Frontal cortex (tissue), 4 donors: ENCODE data around the gene CEACAM19. TPM values are rescaled to one million over a fixed set of nuclear protein-coding genes. Genes with fewer than 3 reads are reported as not detected.
"Not testable (repeated sequence)": the region's sequence is repeated elsewhere in the genome, so short reads cannot be mapped to it uniquely, and the experiment has no call there.

ENCODE experiments used
- DNase-seq, 2 donors: peaks; one replicate each; pipeline ENCODE4 v3.0.0; 2012; ENCODE audit warnings: low spot score in 2 of 2
- FAIRE-seq: peaks from 2 replicates; lab custom pipeline; 2012; peaks lifted over from hg19 to GRCh38; lab: Jason Lieb, UNC
- total RNA-seq: library from RNA; depleted of rRNA; stranded (reverse); fragments of >200 nt; gene quantifications from one replicate; pipeline ENCODE4 v1.2.3, GENCODE V29; 2014
- donor health status: control.
- donor health status: control.
- donor health status: control.

The CEACAM19 gene
- total RNA-seq, 1 donor from 2014 or later, result 0.82 TPM

DNA sequence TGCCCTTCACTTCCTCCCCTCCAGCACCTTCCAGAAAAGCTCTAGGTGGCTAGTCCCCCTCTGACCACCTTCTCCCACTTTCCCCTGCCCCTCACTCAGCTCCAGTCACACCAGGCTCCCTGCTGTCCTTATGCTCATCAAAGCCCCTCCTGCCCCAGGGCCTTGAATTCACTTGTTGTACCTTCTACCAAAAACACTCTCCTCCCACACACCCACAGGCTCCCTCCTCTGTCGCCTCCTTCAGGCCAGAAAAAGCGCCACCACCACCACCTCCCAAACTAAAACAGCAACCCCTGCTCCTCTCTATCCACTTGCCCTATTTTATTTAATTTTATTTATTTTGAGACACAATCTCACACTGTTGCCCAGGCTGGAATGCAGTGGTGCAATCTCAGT, 22.9 kb downstream of the CEACAM19 start:
- FAIRE-seq (no peak), DNase-seq (no peak)

DNA sequence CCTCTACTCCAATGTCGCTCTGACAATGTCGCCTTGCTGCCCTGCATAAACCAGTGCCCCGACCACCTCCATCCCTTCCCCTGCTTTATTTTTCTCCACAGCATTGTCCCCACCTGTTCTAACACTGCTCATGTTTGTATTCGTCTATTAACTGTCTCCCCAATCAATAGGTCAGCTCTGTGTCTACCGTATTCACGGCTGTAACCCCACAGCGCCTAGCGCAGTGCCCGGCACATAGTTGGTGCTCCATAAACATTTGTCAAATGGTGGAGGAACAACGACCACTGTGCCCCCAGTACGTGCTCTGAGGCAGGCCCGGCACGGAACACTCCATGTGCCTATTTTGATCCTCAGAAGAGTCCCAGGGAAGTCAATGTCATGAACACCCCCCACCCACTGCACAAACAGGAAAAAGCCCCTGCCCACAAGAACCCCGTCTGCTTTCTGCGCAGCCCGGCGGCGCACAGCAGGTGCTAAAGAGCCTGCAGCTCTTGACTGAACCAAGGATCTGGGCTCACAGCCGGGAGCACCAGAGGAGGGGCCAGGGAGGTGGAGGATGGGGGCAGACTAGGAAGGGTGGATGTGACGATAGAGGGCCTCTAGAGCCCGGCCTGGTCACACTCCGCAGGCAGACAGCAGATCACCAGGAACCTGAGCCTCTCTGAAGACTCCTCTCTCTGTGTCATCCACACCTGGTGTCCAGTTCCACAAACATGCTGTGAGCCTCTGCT, 25.8 kb downstream of the CEACAM19 start:
- DNase-seq, result no peak
- no peak for FAIRE-seq

DNA sequence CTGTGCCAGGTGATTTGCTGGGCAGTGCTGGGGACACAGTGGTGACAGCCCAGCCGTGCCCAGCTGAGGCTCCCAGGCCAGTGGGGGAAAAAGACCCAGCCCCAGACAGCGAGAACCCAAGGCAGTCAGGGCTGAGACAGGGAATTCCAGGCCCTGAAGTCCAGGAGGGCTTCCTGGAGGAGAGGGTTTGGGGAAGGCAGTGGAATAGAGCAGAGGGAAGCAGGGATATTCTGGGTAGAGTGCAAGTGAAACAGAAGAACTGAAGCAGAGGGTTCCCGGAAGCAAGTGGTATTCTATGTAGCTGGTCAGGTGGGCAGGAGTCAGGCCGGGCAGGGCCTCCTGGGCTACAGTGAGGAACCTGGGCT, 26.4 kb downstream of the CEACAM19 start:
- DNase-seq (no peak), FAIRE-seq (no peak)

DNA sequence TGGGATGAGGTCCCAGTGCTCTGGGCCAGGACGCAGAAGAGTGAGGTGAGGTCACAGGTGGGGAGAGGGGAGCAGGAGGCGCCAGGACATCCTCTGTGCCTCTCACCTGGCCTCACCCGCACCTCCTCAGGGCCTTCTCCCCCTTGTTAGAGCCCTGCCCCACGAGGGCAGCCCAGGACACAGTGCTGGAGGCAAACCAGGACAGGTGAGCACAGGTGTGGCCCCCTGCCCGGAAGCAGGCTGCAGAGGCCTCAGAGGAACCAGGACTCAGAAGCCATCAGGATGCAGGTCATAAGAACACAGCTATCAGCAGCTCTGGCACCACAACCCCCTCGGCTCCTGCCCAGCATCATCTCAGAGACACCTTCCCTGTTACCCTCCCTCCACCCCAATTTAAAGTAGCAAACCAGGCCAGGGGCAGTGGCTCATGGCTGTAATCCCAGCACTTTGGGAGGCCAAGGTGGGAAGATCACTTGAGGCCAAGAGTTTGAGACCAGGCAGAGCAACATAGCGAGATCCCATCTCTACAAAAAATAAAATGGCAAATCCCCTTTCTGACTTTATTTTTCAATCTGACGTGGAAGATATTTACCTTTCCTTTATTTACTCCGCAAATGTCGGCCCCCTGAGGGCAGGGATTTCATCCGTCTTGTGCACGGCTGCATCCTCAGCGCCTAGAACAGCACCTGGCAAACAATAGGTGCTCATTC, 27.4 kb downstream of the CEACAM19 start, which contains the start of gene CEACAM16:
CEACAM16 (plus strand) TSS at position 660 of the 710 bp plus-strand sequence. CDS start 2,306 bp downstream, outside the sequence.
- FAIRE-seq (no peak), DNase-seq (no peak)

DNA sequence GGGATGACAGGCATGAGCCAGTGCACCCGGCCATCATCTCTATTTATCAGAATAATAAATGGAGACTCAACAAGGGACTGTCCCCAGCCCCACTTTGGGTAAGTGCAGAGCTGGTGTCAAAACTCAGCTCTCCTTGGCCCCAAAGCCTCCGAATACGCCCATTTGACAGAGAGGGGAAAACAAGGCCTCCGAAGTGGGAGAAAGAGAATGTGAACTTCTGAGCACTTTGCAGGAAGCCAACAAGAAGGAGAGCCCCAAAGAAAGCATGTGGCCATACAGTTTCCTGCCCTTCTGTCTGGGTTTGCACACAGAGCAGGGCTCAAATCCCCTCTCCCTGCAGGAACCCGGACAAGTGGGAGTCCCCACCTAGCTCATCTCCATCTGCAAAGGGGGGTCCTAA, 29.3 kb downstream of the CEACAM19 start:
- FAIRE-seq (no peak), DNase-seq (no peak)

DNA sequence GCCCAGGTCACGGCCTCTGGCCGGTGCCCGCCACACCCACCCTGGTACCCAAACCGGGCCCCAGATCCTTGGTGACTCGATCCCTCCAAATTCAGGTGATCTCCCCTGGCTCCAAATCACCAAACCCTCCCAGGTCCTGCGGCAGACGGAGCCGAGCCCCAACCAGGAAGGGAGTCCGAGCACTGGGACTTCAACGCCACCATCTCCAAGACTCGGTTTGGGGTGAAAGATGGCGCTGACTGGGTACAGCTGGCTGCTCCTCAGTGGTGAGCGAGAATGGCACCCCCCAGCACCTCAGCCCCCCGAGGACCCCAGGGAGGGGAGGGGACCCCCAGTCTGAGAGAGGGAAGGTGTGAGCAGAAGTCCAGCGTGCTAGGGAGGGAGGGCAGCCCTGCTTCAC, 29.9 kb downstream of the CEACAM19 start:
- no peak for DNase-seq
- FAIRE-seq, result no peak

DNA sequence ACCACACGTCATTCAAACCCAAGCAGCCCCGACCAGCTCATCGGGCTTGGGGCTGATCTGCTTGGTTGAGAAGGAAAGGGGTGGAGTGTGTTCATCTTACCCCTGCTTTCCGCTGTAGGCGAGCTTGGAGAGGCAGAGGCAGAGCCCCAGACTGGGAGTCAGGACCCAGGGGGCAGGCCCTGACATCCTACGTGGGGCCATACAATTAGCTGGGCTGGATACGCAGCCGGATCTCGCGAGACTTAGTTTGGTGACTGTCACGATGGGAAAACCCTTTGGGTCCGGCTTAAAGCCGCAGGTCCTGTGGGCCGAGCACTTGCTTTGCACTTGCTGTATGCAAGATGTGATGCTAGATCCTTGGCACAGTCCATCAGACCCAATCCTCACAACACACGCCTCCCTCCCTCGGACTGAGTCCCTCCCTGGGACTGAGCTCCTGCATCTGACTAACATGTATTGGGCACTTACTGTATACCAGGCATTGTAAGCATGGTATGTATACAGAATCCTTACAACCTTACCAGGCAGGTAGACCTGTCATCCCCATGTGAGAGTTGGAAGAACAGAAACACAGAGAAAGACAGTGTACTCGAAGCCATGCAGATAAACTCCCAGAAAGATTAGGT, 31.4 kb downstream of the CEACAM19 start:
- FAIRE-seq, result no peak
- no peak for DNase-seq

DNA sequence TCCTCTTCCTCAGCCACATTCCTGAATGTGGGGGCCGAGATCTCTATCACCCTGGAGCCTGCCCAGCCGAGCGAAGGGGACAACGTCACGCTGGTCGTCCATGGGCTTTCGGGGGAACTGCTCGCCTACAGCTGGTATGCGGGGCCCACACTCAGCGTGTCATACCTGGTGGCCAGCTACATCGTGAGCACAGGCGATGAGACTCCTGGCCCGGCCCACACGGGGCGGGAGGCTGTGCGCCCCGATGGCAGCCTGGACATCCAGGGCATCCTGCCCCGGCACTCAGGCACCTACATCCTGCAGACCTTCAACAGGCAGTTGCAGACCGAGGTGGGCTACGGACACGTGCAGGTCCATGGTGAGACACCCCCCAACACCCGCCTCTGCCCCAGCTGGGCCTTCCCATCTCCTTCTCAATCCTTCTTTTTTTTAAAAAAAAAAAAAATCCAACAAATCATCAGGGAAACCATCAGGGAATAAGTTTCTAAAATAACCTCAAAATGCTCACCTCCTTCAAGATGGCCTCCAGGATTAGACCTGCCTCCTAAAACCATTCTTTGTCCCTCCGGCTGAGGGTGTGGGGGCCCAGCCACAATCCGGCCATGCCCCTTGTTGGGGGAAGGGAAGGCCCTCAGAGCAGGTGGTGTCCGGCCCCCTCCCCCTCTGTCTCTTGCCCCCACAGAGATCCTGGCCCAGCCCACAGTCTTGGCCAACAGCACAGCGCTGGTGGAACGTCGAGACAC, 32.2 kb downstream of the CEACAM19 start:
- DNase-seq (no peak), FAIRE-seq (no peak)

DNA sequence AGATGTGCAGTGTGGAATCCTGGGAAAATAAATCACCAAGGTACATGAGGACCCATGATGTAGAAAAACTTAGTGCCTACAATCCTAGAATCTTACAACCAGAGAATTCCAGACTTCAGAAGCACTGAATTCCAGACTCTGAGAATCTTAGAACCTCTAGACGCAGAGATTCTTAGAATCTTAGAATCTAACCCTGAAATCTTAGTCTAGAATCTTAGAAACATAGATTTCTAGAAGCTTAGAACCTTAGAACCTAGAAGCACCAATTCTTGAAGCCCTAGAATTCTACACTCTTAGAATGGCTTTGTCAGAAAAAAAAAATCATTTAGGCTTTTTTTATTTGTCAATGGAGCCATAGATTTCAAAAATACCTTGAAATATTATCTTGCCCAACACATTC, 33.7 kb downstream of the CEACAM19 start:
- DNase-seq, result no peak
- no peak for FAIRE-seq

DNA sequence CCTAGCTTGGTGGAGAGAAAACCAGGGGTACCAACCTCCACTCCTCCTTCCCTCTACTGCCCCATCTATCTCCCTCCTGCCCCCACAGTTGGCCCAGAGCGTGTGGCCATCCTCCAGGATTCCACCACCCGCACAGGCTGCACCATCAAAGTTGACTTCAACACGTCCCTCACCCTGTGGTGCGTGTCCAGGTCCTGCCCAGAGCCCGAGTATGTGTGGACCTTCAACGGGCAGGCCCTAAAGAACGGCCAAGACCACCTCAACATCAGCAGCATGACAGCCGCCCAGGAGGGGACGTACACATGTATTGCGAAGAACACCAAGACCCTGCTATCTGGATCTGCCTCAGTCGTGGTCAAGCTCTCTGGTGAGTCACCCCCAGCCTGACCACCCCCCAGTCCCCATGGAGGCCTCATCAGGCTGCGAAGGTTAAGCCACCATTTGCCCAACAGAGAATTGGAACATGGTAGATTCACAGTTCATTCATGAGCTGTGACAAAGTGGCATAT, 34.3 kb downstream of the CEACAM19 start:
- DNase-seq (no peak), FAIRE-seq (no peak)

DNA sequence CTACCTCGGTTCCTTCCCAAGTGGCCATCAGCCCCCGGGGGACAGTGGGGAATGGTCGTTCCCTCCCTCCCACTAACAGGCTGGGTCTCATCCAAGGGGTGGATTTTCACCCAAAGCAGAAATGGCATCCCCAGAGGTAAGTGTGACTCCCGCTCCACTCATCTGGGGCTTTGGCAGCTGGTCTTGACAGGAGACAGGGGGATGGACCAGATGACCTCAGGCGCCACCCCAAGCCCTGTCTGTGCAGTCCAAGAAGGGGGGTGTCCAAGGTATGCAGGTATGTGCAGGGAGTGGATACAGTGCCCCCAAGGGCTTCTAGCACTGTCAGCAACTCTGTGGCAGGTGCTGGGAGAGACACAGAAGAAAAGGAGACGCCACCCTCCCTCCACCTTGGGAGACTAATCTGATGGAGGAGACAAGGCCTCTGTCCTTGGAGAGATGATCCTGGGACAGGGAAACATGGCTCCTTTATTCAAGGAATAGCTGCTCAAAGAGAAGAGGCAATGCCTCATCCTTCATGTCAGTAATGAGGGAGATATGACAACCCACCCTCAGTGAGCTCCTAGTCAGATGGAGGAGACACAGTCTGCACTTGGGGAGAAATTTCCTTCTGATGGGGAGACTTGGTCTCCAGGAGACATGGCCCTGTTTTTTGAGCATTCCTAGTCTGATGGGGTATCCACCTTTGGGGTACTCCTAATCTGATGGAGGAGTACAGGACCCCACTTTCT, 35.4 kb downstream of the CEACAM19 start:
- no peak for FAIRE-seq
- DNase-seq, result no peak

DNA sequence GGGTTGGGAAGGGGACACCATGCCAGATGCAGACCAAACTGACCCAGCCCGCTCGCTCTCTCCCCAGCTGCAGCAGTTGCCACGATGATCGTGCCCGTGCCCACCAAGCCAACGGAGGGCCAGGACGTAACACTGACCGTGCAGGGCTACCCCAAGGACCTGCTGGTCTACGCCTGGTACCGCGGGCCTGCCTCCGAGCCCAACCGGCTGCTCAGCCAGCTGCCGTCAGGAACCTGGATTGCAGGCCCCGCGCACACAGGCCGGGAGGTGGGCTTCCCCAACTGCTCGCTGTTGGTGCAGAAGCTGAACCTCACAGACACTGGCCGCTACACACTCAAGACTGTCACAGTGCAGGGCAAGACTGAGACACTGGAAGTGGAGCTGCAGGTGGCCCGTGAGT, 36.5 kb downstream of the CEACAM19 start:
- no peak for FAIRE-seq
- DNase-seq, result no peak

DNA sequence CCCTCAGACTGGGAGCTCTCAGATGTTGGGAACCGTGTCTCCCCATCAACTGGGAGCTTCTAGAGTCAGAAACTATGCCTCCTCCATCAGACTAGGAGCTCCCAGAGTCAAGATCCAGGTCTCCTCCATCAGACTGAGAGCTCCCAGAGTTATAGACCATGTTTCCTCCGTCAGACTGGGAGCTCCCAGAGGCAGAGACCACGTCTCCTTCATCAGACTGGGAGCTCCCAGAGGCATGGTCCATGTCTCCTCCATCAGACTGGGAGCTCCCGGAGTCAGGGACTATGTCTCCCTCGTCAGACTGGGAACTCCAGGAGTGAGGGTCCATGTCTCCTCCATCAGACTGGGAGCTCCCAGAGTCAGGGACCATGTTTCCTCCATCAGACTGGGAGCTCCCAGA, 37.7 kb downstream of the CEACAM19 start:
- FAIRE-seq, result no peak

DNA sequence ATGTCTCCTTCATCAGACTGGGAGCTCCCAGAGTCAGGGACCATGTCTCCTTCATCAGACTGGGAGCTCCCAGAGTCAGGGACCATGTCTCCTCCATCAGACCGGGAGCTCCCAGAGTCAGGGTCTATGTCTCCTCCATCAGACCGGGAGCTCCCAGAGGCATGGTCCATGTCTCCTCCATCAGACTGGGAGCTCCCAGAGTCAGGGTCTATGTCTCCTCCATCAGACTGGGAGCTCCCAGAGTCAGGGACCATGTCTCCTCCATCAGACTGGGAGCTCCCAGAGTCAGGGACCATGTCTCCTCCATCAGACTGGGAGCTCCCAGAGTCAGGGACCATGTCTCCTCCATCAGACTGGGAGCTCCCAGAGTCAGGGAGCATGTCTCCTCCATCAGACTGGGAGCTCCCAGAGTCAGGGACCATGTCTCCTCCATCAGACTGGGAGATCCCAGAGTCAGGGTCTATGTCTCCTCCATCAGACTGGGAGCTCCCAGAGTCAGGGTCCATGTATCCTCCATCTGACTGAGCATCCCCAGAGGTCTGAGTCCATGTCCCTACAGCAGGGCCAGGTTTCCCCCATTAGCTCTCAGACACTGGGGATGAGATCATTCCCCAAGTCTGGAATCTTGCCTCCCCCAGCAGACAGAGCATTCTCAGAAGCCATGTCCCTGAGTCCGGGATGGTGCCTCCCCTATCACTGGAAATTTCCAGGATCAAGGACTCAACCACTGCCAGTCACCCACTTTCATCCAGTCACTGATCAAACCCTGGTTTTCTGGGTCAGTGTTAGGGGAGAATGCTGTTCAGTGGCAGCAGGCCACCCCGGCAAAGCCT, 38.4 kb downstream of the CEACAM19 start:
- not testable (repeated sequence) for FAIRE-seq, DNase-seq

More for the DNA sequence above, 37.7 kb downstream of the CEACAM19 start:
- DNase-seq, result no peak

DNA sequence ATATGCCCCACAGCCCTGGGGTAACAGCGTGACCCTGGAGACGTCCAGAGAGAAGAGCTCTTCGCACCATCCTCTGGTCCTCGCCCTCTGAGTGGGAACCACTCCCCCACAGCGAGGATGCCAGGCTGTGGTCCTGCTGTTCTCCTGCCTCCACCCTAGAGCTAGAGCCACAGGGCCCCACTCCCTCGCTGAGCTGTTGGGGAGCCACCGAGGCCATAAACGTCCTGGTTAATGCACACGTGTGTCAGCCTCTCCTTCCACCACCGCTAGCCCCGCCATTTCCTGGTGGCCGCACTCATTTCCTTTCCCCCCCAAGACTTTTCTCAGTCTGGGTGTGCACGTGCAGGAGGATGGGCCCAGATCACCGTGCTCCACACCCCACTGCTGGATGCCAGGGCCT, 39.2 kb downstream of the CEACAM19 start:
- no peak for FAIRE-seq
- DNase-seq, result no peak

DNA sequence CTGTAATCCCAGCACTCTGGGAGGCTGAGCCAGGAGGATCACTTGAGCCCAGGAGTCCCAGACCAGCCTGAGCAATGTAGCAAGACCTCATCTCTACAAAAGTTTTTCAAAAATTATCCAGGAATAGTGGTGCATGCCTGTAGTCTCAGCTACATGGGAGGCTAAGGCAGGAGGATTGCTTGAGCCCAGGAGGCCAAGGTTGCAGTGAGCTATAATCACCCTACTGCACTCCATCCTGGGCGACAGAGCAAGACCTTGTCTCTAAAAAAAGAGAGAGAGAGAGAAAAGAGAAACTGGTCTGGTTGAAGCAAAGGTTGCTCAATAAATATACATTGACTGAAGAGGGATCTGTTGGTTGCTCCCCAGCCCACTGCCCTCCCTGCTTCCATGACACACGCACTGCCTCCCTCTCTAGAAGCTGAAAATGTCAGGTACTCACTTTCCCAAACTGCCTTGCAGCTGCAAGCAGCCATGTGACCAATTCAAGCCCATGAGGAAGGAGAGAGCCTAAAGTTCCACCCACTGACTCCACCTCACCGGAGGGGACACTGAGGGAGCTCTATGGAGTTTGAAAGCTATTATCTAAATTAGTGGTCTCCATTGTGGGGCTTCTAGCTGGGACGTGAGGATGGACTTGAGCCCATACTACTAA, 41.7 kb downstream of the CEACAM19 start:
- no peak for FAIRE-seq

DNA sequence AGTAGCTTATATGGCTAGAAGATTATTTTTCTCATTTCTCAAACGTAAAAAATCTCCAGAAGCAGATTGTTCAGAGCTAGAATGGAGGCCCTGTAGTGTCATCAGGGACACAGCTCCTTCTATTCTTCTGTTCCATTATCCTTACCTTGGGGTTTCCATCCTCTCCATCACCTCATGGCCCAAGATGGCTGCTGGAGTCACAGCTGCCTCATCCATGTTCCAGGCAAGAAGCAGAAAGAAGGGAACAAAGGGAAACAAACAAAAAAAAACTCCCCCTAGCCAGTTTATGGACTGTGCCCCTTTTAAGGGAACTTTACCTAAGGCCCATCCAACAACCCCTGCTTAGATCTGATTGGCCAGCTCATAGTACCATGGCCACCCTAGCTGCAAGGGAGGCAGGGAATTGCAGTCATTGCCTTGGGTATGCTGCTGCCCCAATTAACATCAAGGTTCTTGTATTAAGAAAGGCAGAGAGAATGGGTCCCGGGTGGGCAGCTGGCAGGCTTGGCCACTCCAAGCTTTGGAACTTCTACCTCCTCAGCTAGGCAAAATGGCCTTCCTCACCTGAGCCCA, 43.4 kb downstream of the CEACAM19 start:
- DNase-seq (no peak), FAIRE-seq (no peak)

More for the DNA sequence above, 41.7 kb downstream of the CEACAM19 start:
- DNase-seq, result no peak

DNA sequence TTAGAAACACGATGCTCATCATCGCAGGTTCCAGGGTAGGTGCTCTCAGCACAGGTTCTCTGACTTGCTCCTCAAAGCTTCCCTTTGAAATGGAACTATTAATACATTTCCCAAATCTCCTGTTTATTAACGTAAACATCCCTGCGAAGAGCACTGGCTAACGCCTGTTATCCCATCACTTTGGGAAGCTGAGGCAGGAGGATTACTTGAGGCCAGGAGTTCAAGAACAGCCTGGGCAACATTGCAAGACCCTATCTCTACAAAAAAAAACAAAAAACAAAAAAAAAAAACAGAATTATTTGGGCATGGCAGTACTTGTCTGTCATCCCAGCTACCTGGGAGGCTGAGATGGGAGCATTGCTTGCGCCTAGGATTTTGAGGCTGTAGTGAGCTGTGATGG, 46.3 kb downstream of the CEACAM19 start:
- DNase-seq, result no peak
- FAIRE-seq, result no peak
